ENCODE measurements around the gene MEFV.

DNA sequence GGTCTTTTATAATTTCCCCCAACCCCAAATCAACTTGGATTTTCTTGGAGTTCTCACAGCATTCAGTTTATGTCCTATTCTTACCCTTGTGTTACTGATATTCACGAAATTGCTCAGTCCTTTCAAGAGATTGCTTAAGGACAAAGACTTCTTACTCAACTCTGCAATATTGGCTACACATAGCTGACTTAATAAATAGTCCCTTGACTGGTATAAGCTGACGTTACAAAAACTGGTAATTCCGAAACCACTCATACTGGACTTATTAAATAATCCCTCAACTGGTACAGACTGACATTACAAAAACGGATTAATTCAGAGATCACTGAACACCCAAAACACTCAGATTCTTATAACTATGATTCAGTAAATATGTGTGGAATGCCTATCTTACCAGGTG is 47.9 kb upstream of the MEFV start:
- TF ChIP-seq, protein P1, sequence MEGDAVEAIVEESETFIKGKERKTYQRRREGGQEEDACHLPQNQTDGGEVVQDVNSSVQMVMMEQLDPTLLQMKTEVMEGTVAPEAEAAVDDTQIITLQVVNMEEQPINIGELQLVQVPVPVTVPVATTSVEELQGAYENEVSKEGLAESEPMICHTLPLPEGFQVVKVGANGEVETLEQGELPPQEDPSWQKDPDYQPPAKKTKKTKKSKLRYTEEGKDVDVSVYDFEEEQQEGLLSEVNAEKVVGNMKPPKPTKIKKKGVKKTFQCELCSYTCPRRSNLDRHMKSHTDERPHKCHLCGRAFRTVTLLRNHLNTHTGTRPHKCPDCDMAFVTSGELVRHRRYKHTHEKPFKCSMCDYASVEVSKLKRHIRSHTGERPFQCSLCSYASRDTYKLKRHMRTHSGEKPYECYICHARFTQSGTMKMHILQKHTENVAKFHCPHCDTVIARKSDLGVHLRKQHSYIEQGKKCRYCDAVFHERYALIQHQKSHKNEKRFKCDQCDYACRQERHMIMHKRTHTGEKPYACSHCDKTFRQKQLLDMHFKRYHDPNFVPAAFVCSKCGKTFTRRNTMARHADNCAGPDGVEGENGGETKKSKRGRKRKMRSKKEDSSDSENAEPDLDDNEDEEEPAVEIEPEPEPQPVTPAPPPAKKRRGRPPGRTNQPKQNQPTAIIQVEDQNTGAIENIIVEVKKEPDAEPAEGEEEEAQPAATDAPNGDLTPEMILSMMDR (conservative IDR thresholded peaks at IDR 0.05; ENCODE audit: low read length), result no peak
- TF ChIP-seq EZH2phosphoT487 (IDR thresholded peaks at IDR 0.05; ENCODE audit: borderline replicate concordance, low read depth, low read length), result no peak
